HepG2 (cell line): ENCODE results near the gene MSS51. TPM values are rescaled to one million over a fixed set of nuclear protein-coding genes. Genes with fewer than 3 reads are reported as not detected.
A peak's percentile ranks its signal among the peaks of the same experiment; 100 is the strongest.

Source experiments
- HDAC1 ChIP-seq: sonication (generic); formaldehyde crosslinking; IDR thresholded peaks from 2 replicates; pipeline ENCODE4 v1.5.1; 2020; ENCODE audit warnings: mild to moderate bottlenecking, missing genetic modification reagents
- MBNL3 ChIP-seq: fragments of 250-450 bp; sonication (Bioruptor Pico); conservative IDR thresholded peaks from 2 replicates; pipeline ENCODE4 v1.8.0; 2022; ENCODE audit warnings: mild to moderate bottlenecking, inconsistent platforms
- MZF1 ChIP-seq: sonication (generic); formaldehyde crosslinking; IDR thresholded peaks from 2 replicates; pipeline ENCODE4 v1.8.1; 2023; ENCODE audit warnings: mild to moderate bottlenecking, missing genetic modification reagents, borderline replicate concordance
- RBM39 ChIP-seq: fragments of 200-400 bp; formaldehyde crosslinking; IDR thresholded peaks from one replicate; pipeline ENCODE4 v1.6.1; 2018; ENCODE audit warnings: antibody characterized with exemption, mild to moderate bottlenecking, low read depth, low read length; ENCODE audit not compliant: poor library complexity, severe bottlenecking
- SAFB2 ChIP-seq: sonication (generic); formaldehyde crosslinking; IDR thresholded peaks from 2 replicates; pipeline ENCODE4 v1.5.1; 2020; ENCODE audit warnings: missing genetic modification reagents, low read depth, mild to moderate bottlenecking, borderline replicate concordance
- SMAD3 ChIP-seq: sonication (generic); formaldehyde crosslinking; IDR thresholded peaks from 2 replicates; pipeline ENCODE4 v1.4.0; 2020; ENCODE audit warnings: missing genetic modification reagents
- TEAD2 ChIP-seq: sonication (generic); formaldehyde crosslinking; IDR thresholded peaks from 2 replicates; pipeline ENCODE4 v1.9.0; 2021; ENCODE audit warnings: missing genetic modification reagents
- ZNF101 ChIP-seq: sonication (generic); formaldehyde crosslinking; IDR thresholded peaks from 2 replicates; pipeline ENCODE4 v1.4.0; 2020; ENCODE audit warnings: mild to moderate bottlenecking, low read depth, missing genetic modification reagents, borderline replicate concordance
- ZNF329 ChIP-seq: sonication (generic); formaldehyde crosslinking; IDR thresholded peaks from 2 replicates; pipeline ENCODE4 v1.9.0; 2021; ENCODE audit warnings: low read depth, mild to moderate bottlenecking, missing genetic modification reagents
- ZNF781 ChIP-seq: sonication (generic); formaldehyde crosslinking; IDR thresholded peaks from 2 replicates; pipeline ENCODE4 v1.5.1; 2020; ENCODE audit warnings: borderline replicate concordance, mild to moderate bottlenecking, missing genetic modification reagents; ENCODE audit errors: not compliant biosample characterization
- ZNF782 ChIP-seq: sonication (generic); formaldehyde crosslinking; IDR thresholded peaks from 2 replicates; pipeline ENCODE4 v1.4.0; 2020; ENCODE audit warnings: missing genetic modification reagents, mild to moderate bottlenecking, borderline replicate concordance
- polyA plus RNA-seq, 8 experiments: library from polyadenylated mRNA; depleted of rRNA in 3 of 8; stranded (reverse) in 7 of 8; unstranded in 1 of 8; fragments of >200 nt; fragmentation: Illumina TruSeq in 4 of 8; extraction: Trizol in 4 of 8; gene quantifications; 2 replicates each; pipeline versions ENCODE4 v1.2.1 to v1.2.3, GENCODE V29; 2011 to 2016; ENCODE audit warnings: low read depth in 4 of 8, missing spikeins in 1 of 8, mixed read lengths in 1 of 8; ENCODE audit not compliant: insufficient read depth in 1 of 8
- total RNA-seq, 5 experiments: library from RNA; depleted of rRNA; stranded (reverse); fragments of >200 nt; fragmentation: Illumina TruSeq; extraction: Trizol; gene quantifications; 2 replicates each; pipeline ENCODE4 v1.2.3, GENCODE V29; 2016; ENCODE audit warnings: low read depth in 1 of 5
- TF ChIP-seq, protein P1 (sequence below): sonication (generic); formaldehyde crosslinking; IDR thresholded peaks from 2 replicates; pipeline ENCODE4 v1.5.0; 2020; ENCODE audit warnings: mild to moderate bottlenecking, missing genetic modification reagents
- TF ChIP-seq, protein P2 (sequence below): sonication (generic); formaldehyde crosslinking; IDR thresholded peaks from 2 replicates; pipeline ENCODE4 v1.4.0; 2020; ENCODE audit warnings: missing genetic modification reagents
- TF ChIP-seq, protein P3 (sequence below): sonication (generic); formaldehyde crosslinking; IDR thresholded peaks from 2 replicates; pipeline ENCODE4 v1.8.0; 2022; ENCODE audit warnings: missing genetic modification reagents, mild to moderate bottlenecking, moderate library complexity, borderline replicate concordance
- TF ChIP-seq, protein P4 (sequence below): sonication (generic); formaldehyde crosslinking; IDR thresholded peaks from 2 replicates; pipeline ENCODE4 v1.5.0; 2020; ENCODE audit warnings: mild to moderate bottlenecking, missing genetic modification reagents, borderline replicate concordance

The MSS51 gene
- total and polyA plus RNA-seq, 2 of the 13 experiments (the other 11 are each of a cell fraction or from before 2014, with no cell fraction given): 0.91 to 2.4 TPM

DNA sequence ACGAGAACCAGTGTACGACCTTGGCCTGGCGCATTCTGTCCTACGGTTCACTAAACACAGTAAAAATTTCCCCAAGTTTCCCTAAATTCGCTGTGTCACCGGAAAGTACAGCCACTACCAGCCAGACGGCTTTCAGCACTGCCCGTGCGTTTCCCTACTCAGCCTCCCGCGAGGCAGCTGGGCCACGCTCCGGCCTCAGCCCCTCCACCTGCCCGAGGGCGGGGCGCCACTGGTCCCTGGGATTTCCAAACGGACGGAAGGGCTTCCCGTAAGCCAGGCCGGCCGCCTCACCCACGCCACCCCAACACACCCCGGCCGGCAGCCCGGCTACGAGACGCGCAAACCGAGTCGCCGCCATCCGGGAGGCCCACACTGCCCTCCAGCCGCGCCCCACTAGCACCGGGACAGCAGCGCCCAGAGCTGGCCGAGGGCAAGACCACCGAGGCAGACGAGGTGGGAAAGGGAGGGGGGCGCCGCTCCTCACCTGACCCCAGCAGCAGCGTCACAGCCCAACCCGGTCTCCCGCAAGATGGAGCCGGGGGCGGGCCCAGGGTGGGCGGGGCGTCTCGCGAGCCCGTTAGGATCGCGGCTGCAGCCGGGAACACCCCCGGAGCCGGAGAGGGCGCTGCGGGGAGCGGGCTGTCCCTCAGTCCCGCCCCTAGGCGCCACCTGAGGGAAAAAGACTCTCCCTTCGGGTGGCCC, 19.7 kb downstream of the MSS51 start, which contains the start of gene ANXA7 (continued):
- TF ChIP-seq, protein P1, sequence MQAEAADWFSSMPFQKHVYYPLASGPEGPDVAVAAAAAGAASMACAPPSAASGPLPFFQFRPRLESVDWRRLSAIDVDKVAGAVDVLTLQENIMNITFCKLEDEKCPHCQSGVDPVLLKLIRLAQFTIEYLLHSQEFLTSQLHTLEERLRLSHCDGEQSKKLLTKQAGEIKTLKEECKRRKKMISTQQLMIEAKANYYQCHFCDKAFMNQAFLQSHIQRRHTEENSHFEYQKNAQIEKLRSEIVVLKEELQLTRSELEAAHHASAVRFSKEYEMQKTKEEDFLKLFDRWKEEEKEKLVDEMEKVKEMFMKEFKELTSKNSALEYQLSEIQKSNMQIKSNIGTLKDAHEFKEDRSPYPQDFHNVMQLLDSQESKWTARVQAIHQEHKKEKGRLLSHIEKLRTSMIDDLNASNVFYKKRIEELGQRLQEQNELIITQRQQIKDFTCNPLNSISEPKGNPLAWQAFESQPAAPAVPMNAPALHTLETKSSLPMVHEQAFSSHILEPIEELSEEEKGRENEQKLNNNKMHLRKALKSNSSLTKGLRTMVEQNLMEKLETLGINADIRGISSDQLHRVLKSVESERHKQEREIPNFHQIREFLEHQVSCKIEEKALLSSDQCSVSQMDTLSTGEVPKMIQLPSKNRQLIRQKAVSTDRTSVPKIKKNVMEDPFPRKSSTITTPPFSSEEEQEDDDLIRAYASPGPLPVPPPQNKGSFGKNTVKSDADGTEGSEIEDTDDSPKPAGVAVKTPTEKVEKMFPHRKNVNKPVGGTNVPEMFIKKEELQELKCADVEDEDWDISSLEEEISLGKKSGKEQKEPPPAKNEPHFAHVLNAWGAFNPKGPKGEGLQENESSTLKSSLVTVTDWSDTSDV (CRISPR knock-in tag): 0 out of 2 replicates have a peak, but pooled peaks have one; percentile 33
- no peak for TF ChIP-seq MZF1 (CRISPR knock-in tag)
- TF ChIP-seq RBM39: peak; percentile 77
- peak; percentile 41 for TF ChIP-seq ZNF781
- peak; percentile 85; the same call in 1 of the 2 replicates for TF ChIP-seq HDAC1 (CRISPR knock-in tag)
- TF ChIP-seq, protein P2, sequence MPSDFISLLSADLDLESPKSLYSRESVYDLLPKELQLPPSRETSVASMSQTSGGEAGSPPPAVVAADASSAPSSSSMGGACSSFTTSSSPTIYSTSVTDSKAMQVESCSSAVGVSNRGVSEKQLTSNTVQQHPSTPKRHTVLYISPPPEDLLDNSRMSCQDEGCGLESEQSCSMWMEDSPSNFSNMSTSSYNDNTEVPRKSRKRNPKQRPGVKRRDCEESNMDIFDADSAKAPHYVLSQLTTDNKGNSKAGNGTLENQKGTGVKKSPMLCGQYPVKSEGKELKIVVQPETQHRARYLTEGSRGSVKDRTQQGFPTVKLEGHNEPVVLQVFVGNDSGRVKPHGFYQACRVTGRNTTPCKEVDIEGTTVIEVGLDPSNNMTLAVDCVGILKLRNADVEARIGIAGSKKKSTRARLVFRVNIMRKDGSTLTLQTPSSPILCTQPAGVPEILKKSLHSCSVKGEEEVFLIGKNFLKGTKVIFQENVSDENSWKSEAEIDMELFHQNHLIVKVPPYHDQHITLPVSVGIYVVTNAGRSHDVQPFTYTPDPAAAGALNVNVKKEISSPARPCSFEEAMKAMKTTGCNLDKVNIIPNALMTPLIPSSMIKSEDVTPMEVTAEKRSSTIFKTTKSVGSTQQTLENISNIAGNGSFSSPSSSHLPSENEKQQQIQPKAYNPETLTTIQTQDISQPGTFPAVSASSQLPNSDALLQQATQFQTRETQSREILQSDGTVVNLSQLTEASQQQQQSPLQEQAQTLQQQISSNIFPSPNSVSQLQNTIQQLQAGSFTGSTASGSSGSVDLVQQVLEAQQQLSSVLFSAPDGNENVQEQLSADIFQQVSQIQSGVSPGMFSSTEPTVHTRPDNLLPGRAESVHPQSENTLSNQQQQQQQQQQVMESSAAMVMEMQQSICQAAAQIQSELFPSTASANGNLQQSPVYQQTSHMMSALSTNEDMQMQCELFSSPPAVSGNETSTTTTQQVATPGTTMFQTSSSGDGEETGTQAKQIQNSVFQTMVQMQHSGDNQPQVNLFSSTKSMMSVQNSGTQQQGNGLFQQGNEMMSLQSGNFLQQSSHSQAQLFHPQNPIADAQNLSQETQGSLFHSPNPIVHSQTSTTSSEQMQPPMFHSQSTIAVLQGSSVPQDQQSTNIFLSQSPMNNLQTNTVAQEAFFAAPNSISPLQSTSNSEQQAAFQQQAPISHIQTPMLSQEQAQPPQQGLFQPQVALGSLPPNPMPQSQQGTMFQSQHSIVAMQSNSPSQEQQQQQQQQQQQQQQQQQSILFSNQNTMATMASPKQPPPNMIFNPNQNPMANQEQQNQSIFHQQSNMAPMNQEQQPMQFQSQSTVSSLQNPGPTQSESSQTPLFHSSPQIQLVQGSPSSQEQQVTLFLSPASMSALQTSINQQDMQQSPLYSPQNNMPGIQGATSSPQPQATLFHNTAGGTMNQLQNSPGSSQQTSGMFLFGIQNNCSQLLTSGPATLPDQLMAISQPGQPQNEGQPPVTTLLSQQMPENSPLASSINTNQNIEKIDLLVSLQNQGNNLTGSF (CRISPR knock-in tag): no peak
- peak; percentile 90; the same call in 1 of the 2 replicates for TF ChIP-seq SAFB2
- no peak; the same call in 1 of the 2 replicates for TF ChIP-seq ZNF782 (CRISPR knock-in tag)
- TF ChIP-seq, protein P3, sequence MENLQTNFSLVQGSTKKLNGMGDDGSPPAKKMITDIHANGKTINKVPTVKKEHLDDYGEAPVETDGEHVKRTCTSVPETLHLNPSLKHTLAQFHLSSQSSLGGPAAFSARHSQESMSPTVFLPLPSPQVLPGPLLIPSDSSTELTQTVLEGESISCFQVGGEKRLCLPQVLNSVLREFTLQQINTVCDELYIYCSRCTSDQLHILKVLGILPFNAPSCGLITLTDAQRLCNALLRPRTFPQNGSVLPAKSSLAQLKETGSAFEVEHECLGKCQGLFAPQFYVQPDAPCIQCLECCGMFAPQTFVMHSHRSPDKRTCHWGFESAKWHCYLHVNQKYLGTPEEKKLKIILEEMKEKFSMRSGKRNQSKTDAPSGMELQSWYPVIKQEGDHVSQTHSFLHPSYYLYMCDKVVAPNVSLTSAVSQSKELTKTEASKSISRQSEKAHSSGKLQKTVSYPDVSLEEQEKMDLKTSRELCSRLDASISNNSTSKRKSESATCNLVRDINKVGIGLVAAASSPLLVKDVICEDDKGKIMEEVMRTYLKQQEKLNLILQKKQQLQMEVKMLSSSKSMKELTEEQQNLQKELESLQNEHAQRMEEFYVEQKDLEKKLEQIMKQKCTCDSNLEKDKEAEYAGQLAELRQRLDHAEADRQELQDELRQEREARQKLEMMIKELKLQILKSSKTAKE (CRISPR knock-in tag): peak; percentile 68; the same call in 1 of the 2 replicates
- TF ChIP-seq MBNL3 (CRISPR knock-in tag): no peak
- TF ChIP-seq, protein P4, sequence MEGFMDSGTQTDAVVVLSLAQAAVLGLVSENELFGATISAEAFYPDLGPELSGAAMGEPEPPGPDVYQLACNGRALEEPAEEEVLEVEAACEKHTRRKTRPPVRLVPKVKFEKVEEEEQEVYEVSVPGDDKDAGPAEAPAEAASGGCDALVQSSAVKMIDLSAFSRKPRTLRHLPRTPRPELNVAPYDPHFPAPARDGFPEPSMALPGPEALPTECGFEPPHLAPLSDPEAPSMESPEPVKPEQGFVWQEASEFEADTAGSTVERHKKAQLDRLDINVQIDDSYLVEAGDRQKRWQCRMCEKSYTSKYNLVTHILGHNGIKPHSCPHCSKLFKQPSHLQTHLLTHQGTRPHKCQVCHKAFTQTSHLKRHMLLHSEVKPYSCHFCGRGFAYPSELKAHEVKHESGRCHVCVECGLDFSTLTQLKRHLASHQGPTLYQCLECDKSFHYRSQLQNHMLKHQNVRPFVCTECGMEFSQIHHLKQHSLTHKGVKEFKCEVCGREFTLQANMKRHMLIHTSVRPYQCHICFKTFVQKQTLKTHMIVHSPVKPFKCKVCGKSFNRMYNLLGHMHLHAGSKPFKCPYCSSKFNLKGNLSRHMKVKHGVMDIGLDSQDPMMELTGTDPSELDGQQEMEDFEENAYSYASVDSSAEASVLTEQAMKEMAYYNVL (CRISPR knock-in tag): no peak; the same call in 1 of the 2 replicates
- no peak for TF ChIP-seq ZNF329 (CRISPR knock-in tag)
- no peak; the same call in none of the 2 replicates for TF ChIP-seq SMAD3 (CRISPR knock-in tag)
- TF ChIP-seq TEAD2 (CRISPR knock-in tag): no peak
- TF ChIP-seq ZNF101: no peak; the same call in 1 of the 2 replicates
